Esophagus muscularis mucosa (tissue), 4 donors: ENCODE data around the gene SIK2. TPM values are rescaled to one million over a fixed set of nuclear protein-coding genes. Genes with fewer than 3 reads are reported as not detected.

Experiments used
- DNase-seq: peaks from one replicate; pipeline ENCODE4 v3.0.0-alpha.2; 2017; ENCODE audit errors: extremely low spot score
- H3K27ac ChIP-seq, 4 donors: fragments of 200-600 bp; sonication (generic); replicated peaks in 1 of 4; 1 replicate in 3 of 4; 2 replicates in 1 of 4; pipeline ENCODE4 v1.5.1; 2016 to 2019; ENCODE audit warnings: mild to moderate bottlenecking in 1 of 4
- H3K27me3 ChIP-seq, 4 donors: fragments of 200-600 bp; sonication (generic); one replicate each; pipeline versions ENCODE4 v1.5.1 to v1.6.0; 2016 to 2019
- H3K36me3 ChIP-seq, 4 donors: fragments of 200-600 bp; sonication (generic); one replicate each; pipeline ENCODE4 v1.5.1; 2016 to 2019
- H3K4me1 ChIP-seq, 4 donors: fragments of 200-600 bp; sonication (generic); one replicate each; pipeline ENCODE4 v1.5.1; 2016 to 2019
- H3K4me3 ChIP-seq, 4 donors: fragments of 200-600 bp; sonication (generic); 1 replicate in 2 of 4; 2 replicates in 2 of 4; pipeline ENCODE4 v1.5.1; 2016 to 2019; ENCODE audit warnings: mild to moderate bottlenecking in 4 of 4, moderate library complexity in 1 of 4
- H3K9me3 ChIP-seq, 4 donors: fragments of 200-600 bp; sonication (generic); 1 replicate in 3 of 4; 2 replicates in 1 of 4; pipeline ENCODE4 v1.5.1; 2016 to 2019
- CTCF ChIP-seq, 3 experiments: fragments of 200-600 bp in 2 of 3; fragments of 450-650 bp in 1 of 3; sonication (generic) in 2 of 3; IDR thresholded peaks; one replicate each; pipeline ENCODE4 v1.5.1; 2017 to 2019; ENCODE audit warnings: antibody characterized with exemption in 3 of 3, mild to moderate bottlenecking in 2 of 3, moderate library complexity in 1 of 3
- EP300 ChIP-seq: sonication (generic); formaldehyde crosslinking; IDR thresholded peaks from one replicate; pipeline ENCODE4 v1.6.1; 2017; ENCODE audit warnings: antibody characterized with exemption
- POLR2A ChIP-seq: fragments of 450-650 bp; IDR thresholded peaks from one replicate; pipeline ENCODE4 v1.6.1; 2017; ENCODE audit warnings: antibody characterized with exemption, moderate library complexity, mild to moderate bottlenecking, low read depth
- POLR2AphosphoS5 ChIP-seq, 2 donors: sonication (generic); formaldehyde crosslinking; IDR thresholded peaks; one replicate each; pipeline ENCODE4 v1.6.1; 2017; ENCODE audit warnings: antibody characterized with exemption in 2 of 2
- WGBS: methylation state at CpG from one replicate; pipeline ENCODE4 v1.1.5; 2018; 5-methylcytosine and 5-hydroxymethylcytosine counted together
- intact Hi-C: fragments of 100-400 bp; cut with DNase I; formaldehyde crosslinking; loops from one replicate; pipeline ENCODE4 v1.15.1; 2023
- total RNA-seq, 4 donors: library from RNA; depleted of rRNA; stranded (reverse); fragments of >200 nt; gene quantifications; one replicate each; pipeline versions ENCODE4 v1.1.0 to v1.2.1, GENCODE V29; 2016

Gene SIK2
- total RNA-seq, 4 donors from 2014 or later = 14.5 to 22.1 (median 17.4) TPM

- TF ChIP-seq EP300 (no peak), POLR2A (no peak), CTCF (IDR thresholded peaks at IDR 0.05) (no peak), POLR2AphosphoS5 (IDR thresholded peaks at IDR 0.05) (no peak)
- no peaks in the 10 kb centered on the region for H3K27me3 ChIP-seq
- WGBS = 77% methylated on average over 11 of the region's 11 CpGs
- H3K4me1 ChIP-seq = peaks cover 0 to 18% (median 16%) of the 10 kb centered on the region in 4 donors
- H3K36me3 ChIP-seq = peaks cover 0 to 6% (median 0%) of the 10 kb centered on the region in 4 donors
- intact Hi-C loops = no loop called here
- no peaks in the 10 kb centered on the region for H3K9me3 ChIP-seq
- no peak overlapping the region for H3K27ac ChIP-seq
- no peak for DNase-seq
- H3K4me3 ChIP-seq = no peak overlapping the region
Measured at GRCh38 chr11:111559800-111560464, 42.3 kb upstream of the SIK2 start.

GRCh38 chr11:111560800-111561199, 41.4 kb upstream of the SIK2 start:
- no peaks in the 10 kb centered on the region for H3K9me3 ChIP-seq
- no peak overlapping the region for H3K4me3 ChIP-seq
- H3K4me1 ChIP-seq = peaks cover 0 to 18% (median 16%) of the 10 kb centered on the region in 4 donors
- DNase-seq = no peak
- WGBS = 87% methylated on average over 3 of the region's 3 CpGs
- H3K27me3 ChIP-seq = no peaks in the 10 kb centered on the region
- peaks cover 0 to 6% (median 0%) of the 10 kb centered on the region in 4 donors for H3K36me3 ChIP-seq
- TF ChIP-seq POLR2A (no peak), CTCF (IDR thresholded peaks at IDR 0.05) (no peak), EP300 (no peak), POLR2AphosphoS5 (IDR thresholded peaks at IDR 0.05) (no peak)
- no peak overlapping the region for H3K27ac ChIP-seq
- intact Hi-C loops = no loop called here

GRCh38 chr11:111561306-111561705, 40.9 kb upstream of the SIK2 start:
- DNase-seq = no peak
- no peak overlapping the region for H3K27ac ChIP-seq
- WGBS = 86% methylated on average over 3 of the region's 3 CpGs
- H3K9me3 ChIP-seq = no peaks in the 10 kb centered on the region
- H3K36me3 ChIP-seq = peaks cover 0 to 6% (median 0%) of the 10 kb centered on the region in 4 donors
- intact Hi-C loops = no loop called here
- H3K27me3 ChIP-seq = no peaks in the 10 kb centered on the region
- H3K4me1 ChIP-seq = peaks cover 0 to 18% (median 16%) of the 10 kb centered on the region in 4 donors
- TF ChIP-seq EP300 = no peak
- TF ChIP-seq POLR2A = no peak
- TF ChIP-seq POLR2AphosphoS5 (IDR thresholded peaks at IDR 0.05) = no peak
- TF ChIP-seq CTCF (IDR thresholded peaks at IDR 0.05) = no peak
- H3K4me3 ChIP-seq = no peak overlapping the region

GRCh38 chr11:111561791-111562325, 40.4 kb upstream of the SIK2 start:
- Histone ChIP-seq H3K36me3 (peaks cover 0 to 6% (median 0%) of the 10 kb centered on the region in 4 donors), H3K27ac (no peak overlapping the region), H3K9me3 (no peaks in the 10 kb centered on the region), H3K4me1 (peaks cover 0 to 18% (median 16%) of the 10 kb centered on the region in 4 donors), H3K4me3 (no peak overlapping the region), H3K27me3 (no peaks in the 10 kb centered on the region)
- TF ChIP-seq POLR2A (no peak), EP300 (no peak), CTCF (IDR thresholded peaks at IDR 0.05) (no peak), POLR2AphosphoS5 (IDR thresholded peaks at IDR 0.05) (no peak)
- intact Hi-C loops = no loop called here
- 61% methylated on average over 3 of the region's 3 CpGs for WGBS
- DNase-seq = no peak
